ENCODE results near the gene C10orf67.
"Not testable (repeated sequence)": the region's sequence is repeated elsewhere in the genome, so short reads cannot be mapped to it uniquely, and the experiment has no call there.

C10orf67 gene

GRCh38 chr10:23362069-23362830, 17.7 kb upstream of the C10orf67 start:
- DNase-seq (ENCODE audit: low read depth) = no peak

GRCh38 chr10:23361665-23362064, 17.1 kb upstream of the C10orf67 start:
- no peak for DNase-seq (ENCODE audit: low read depth)

- no peak for DNase-seq (ENCODE audit: low read depth)
Measured at GRCh38 chr10:23359692-23360380, 15.2 kb upstream of the C10orf67 start.

GRCh38 chr10:23358357-23358756, 13.8 kb upstream of the C10orf67 start:
- no peak for DNase-seq (ENCODE audit: low read depth)

- no peak for DNase-seq (ENCODE audit: low read depth)
Measured at GRCh38 chr10:23354630-23355279, 10.2 kb upstream of the C10orf67 start.

GRCh38 chr10:23351926-23352519, 7.4 kb upstream of the C10orf67 start:
- no peak for DNase-seq (ENCODE audit: low read depth)

- not testable (repeated sequence) for DNase-seq (ENCODE audit: low read depth)
Measured at GRCh38 chr10:23350706-23351105, 6.1 kb upstream of the C10orf67 start.

GRCh38 chr10:23345861-23346260, 1.3 kb upstream of the C10orf67 start:
- DNase-seq (ENCODE audit: low read depth) = no peak

GRCh38 chr10:23343591-23344240, 881 bp downstream of the C10orf67 start:
- DNase-seq (ENCODE audit: low read depth) = no peak

GRCh38 chr10:23342213-23342884, 2.2 kb downstream of the C10orf67 start:
- no peak for DNase-seq (ENCODE audit: low read depth)

GRCh38 chr10:23341004-23341403, 3.6 kb downstream of the C10orf67 start:
- no peak for DNase-seq (ENCODE audit: low read depth)

GRCh38 chr10:23340354-23340753, 4.2 kb downstream of the C10orf67 start:
- no peak for DNase-seq (ENCODE audit: low read depth)

GRCh38 chr10:23338886-23339285, 5.7 kb downstream of the C10orf67 start:
- no peak for DNase-seq (ENCODE audit: low read depth)

- no peak for DNase-seq (ENCODE audit: low read depth)
Measured at GRCh38 chr10:23338155-23338828, 6.3 kb downstream of the C10orf67 start.

GRCh38 chr10:23337616-23338015, 7.0 kb downstream of the C10orf67 start:
- DNase-seq (ENCODE audit: low read depth) = no peak

- DNase-seq (ENCODE audit: low read depth) = no peak
Measured at GRCh38 chr10:23331567-23332301, 12.9 kb downstream of the C10orf67 start.

GRCh38 chr10:23330948-23331347, 13.6 kb downstream of the C10orf67 start:
- DNase-seq (ENCODE audit: low read depth) = no peak

- DNase-seq (ENCODE audit: low read depth) = no peak
Measured at GRCh38 chr10:23326544-23327307, 17.9 kb downstream of the C10orf67 start.

GRCh38 chr10:23325132-23325531, 19.5 kb downstream of the C10orf67 start:
- DNase-seq (ENCODE audit: low read depth) = no peak

GRCh38 chr10:23324351-23324750, 20.2 kb downstream of the C10orf67 start:
- DNase-seq (ENCODE audit: low read depth) = no peak
